PC-3 (cell line): ENCODE data around the gene P2RX4. TPM values are rescaled to one million over a fixed set of nuclear protein-coding genes. Genes with fewer than 3 reads are reported as not detected.

Experiments used
- ATAC-seq: fragments of 200-7000 bp; cut with Tn5 transposase; 2 replicates; pipeline ENCODE4 v1.9.1; 2020; ENCODE audit warnings: mild to moderate bottlenecking, moderate library complexity
- BruUV-seq: library from RNA; stranded (reverse); fragments of 400-500 nt; replicated peaks from 2 replicates; lab custom pipeline; 2021; lab: Mats Ljungman, UMichigan
- CTCF ChIA-PET: fragments of 300-600 bp; sonication (Branson Sonifier 250); formaldehyde crosslinking; loops from one replicate; lab custom pipeline; 2022; ENCODE audit warnings: antibody characterized with exemption; lab: Charles Lee
- POLR2A ChIA-PET: fragments of 300-600 bp; sonication (Branson Sonifier 250); formaldehyde crosslinking; loops from one replicate; lab custom pipeline; 2022; ENCODE audit warnings: antibody characterized with exemption; ENCODE audit not compliant: unreplicated experiment; lab: Charles Lee
- DNase-seq: peaks from one replicate; pipeline ENCODE4 v3.0.0-alpha.2; 2015
- H2AFZ ChIP-seq: fragments of 300-600 bp; sonication (generic); 2 replicates; pipeline ENCODE4 v1.6.0; 2016; ENCODE audit warnings: antibody characterized with exemption, low read length
- H3F3A ChIP-seq: fragments of 300-600 bp; sonication (generic); one replicate; pipeline ENCODE4 v1.6.0; 2017; ENCODE audit warnings: antibody characterized with exemption, low read length, control low read depth, mild to moderate bottlenecking; ENCODE audit not compliant: unreplicated experiment
- H3K27ac ChIP-seq: fragments of 300-600 bp; sonication (generic); 2 replicates; pipeline ENCODE4 v1.5.1; 2016; ENCODE audit warnings: mild to moderate bottlenecking, low read length
- H3K27me3 ChIP-seq: fragments of 300-600 bp; sonication (generic); 2 replicates; pipeline ENCODE4 v1.6.1; 2016; ENCODE audit warnings: low read length, mixed read lengths
- H3K36me3 ChIP-seq: fragments of 300-600 bp; sonication (generic); 2 replicates; pipeline ENCODE4 v1.6.1; 2016; ENCODE audit warnings: low read depth, mixed run types, low read length, mixed read lengths
- H3K4me1 ChIP-seq: fragments of 300-600 bp; sonication (generic); 2 replicates; pipeline ENCODE4 v1.5.1; 2016; ENCODE audit warnings: low read length; ENCODE audit not compliant: insufficient read depth
- H3K4me2 ChIP-seq: fragments of 300-600 bp; sonication (generic); 2 replicates; pipeline ENCODE4 v1.6.0; 2016; ENCODE audit warnings: low read length
- H3K4me3 ChIP-seq: fragments of 300-600 bp; sonication (generic); 2 replicates; pipeline ENCODE4 v1.5.1; 2016; ENCODE audit warnings: mild to moderate bottlenecking, low read length, mixed read lengths
- H3K79me2 ChIP-seq: fragments of 300-600 bp; sonication (generic); 2 replicates; pipeline ENCODE4 v1.6.1; 2017; ENCODE audit warnings: low read length, mixed read lengths
- H3K9ac ChIP-seq: fragments of 300-600 bp; sonication (generic); 2 replicates; pipeline ENCODE4 v1.6.0; 2016; ENCODE audit warnings: mild to moderate bottlenecking, low read length
- H3K9me2 ChIP-seq: fragments of 300-600 bp; sonication (generic); replicated peaks from 2 replicates; pipeline ENCODE4 v1.6.1; 2016; ENCODE audit warnings: mixed run types, low read length, mixed read lengths
- H3K9me3 ChIP-seq: fragments of 300-600 bp; sonication (generic); 2 replicates; pipeline ENCODE4 v1.6.1; 2016; ENCODE audit warnings: low read length, mixed read lengths
- H4K20me1 ChIP-seq: fragments of 300-600 bp; sonication (generic); 2 replicates; pipeline ENCODE4 v1.6.1; 2016; ENCODE audit warnings: low read length, mixed read lengths
- EZH2 ChIP-seq: fragments of 300-600 bp; sonication (generic); IDR thresholded peaks from one replicate; pipeline ENCODE4 v1.6.1; 2017; ENCODE audit warnings: antibody characterized with exemption, mild to moderate bottlenecking, low read length; ENCODE audit not compliant: unreplicated experiment
- EZH2phosphoT487 ChIP-seq: fragments of 300-600 bp; sonication (generic); IDR thresholded peaks from 2 replicates; pipeline ENCODE4 v1.6.1; 2018; ENCODE audit warnings: mild to moderate bottlenecking, antibody characterized with exemption, low read length, borderline replicate concordance
- intact Hi-C: fragments of 100-400 bp; cut with micrococcal nuclease; formaldehyde crosslinking; loops from 2 replicates; pipeline ENCODE4 v1.9.0; 2023
- total RNA-seq: library from RNA; depleted of rRNA; stranded (reverse); fragments of >200 nt; gene quantifications from 2 replicates; pipeline ENCODE4 v1.2.3, GENCODE V29; 2014
- TF ChIP-seq, protein P1 (sequence below): fragments of 300-600 bp; sonication (generic); conservative IDR thresholded peaks from 2 replicates; pipeline ENCODE4 v1.5.1; 2017; ENCODE audit warnings: antibody characterized with exemption, low read depth, mild to moderate bottlenecking, low read length

P2RX4 gene
- total RNA-seq, 1 experiment from 2014 or later = 21.6 TPM

DNA sequence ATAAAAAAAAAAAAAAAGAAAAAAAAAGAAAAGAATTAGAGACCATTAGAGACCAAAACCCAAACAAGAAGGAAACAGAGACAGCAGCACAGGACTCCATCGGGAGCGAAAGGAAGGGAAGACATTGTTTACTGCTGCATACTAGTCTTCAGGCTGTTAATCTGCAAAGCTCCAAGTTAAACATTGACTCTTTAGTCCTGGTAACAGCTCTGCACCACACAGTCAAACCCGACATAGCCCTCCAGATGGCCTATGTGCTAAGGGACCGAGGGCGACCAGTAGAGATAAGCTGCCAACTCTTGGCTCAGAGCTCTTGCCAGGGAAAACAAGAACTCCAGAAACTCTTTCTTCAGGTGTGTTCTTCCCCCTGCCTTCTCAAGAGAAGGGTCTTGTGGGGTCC is 7.8 kb downstream of the P2RX4 start:
- Histone ChIP-seq H4K20me1 (no peaks in the 10 kb centered on the region), H3K4me2 (no peak overlapping the region), H3K27me3 (no peaks in the 10 kb centered on the region), H3K9ac (no peak overlapping the region), H3K4me1 (peaks cover 32% of the 10 kb centered on the region), H2AFZ (no peak overlapping the region), H3K36me3 (no peaks in the 10 kb centered on the region), H3K9me3 (no peaks in the 10 kb centered on the region), H3K4me3 (no peak overlapping the region), H3K27ac (no peak overlapping the region), H3K79me2 (peaks cover 7% of the 10 kb centered on the region; the same call in 1 of the 2 replicates), H3F3A (no peaks in the 10 kb centered on the region), H3K9me2 (no peaks in the 10 kb centered on the region)
- POLR2A ChIA-PET = no interaction called here
- no peak for ATAC-seq
- TF ChIP-seq, protein P1, sequence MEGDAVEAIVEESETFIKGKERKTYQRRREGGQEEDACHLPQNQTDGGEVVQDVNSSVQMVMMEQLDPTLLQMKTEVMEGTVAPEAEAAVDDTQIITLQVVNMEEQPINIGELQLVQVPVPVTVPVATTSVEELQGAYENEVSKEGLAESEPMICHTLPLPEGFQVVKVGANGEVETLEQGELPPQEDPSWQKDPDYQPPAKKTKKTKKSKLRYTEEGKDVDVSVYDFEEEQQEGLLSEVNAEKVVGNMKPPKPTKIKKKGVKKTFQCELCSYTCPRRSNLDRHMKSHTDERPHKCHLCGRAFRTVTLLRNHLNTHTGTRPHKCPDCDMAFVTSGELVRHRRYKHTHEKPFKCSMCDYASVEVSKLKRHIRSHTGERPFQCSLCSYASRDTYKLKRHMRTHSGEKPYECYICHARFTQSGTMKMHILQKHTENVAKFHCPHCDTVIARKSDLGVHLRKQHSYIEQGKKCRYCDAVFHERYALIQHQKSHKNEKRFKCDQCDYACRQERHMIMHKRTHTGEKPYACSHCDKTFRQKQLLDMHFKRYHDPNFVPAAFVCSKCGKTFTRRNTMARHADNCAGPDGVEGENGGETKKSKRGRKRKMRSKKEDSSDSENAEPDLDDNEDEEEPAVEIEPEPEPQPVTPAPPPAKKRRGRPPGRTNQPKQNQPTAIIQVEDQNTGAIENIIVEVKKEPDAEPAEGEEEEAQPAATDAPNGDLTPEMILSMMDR = no peak
- TF ChIP-seq EZH2 (no peak), EZH2phosphoT487 (no peak)
- BruUV-seq = no TSS peak
- DNase-seq = no peak
- intact Hi-C loops = no loop called here
- CTCF ChIA-PET = no interaction called here

DNA sequence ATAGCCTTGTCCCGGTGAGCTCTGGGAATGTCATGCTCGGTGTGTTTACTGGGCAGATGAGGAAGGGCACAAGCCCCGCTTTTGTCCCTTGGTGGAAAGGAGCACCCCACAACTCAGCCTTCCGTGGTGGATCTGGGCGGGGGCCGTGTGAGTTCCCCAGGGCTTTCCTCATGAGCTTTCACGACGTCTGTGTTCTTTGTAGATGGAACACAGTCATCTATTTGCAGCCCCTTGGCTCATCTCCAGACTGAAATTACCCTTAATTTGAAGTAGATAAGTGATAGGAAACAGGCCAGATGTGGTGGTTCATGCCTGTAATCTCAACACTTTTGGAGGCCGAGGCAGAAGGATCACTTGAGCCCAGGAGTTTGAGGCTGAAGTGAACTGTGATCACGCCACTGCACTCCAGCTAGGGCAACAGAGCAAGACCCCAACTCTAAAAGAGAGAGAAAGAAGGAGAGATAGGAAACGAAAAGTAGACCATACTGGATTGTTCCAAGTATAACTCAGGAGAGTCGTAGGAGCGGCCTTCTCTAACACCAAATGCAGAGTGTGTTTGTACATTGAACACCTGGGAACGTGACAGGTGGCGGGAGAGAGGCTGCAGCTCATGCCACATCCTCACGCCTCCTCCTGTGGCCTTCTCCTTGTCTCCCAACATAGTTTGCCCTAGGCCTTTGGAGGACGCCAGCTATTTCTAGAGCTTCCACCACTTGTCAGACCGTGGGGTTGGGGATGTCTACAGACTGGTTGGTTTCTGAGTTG is 8.8 kb downstream of the P2RX4 start:
- no peaks in the 10 kb centered on the region for H3F3A ChIP-seq
- no peaks in the 10 kb centered on the region for H4K20me1 ChIP-seq
- POLR2A ChIA-PET = no interaction called here
- no peaks in the 10 kb centered on the region for H3K36me3 ChIP-seq
- ATAC-seq = no peak
- no peak overlapping the region for H2AFZ ChIP-seq
- no peak overlapping the region for H3K27ac ChIP-seq
- no peak overlapping the region for H3K4me3 ChIP-seq
- no peak overlapping the region for H3K9ac ChIP-seq
- intact Hi-C loops = no loop called here
- H3K9me2 ChIP-seq = no peaks in the 10 kb centered on the region
- no peak for DNase-seq
- H3K4me1 ChIP-seq = peaks cover 32% of the 10 kb centered on the region
- no TSS peak for BruUV-seq
- CTCF ChIA-PET = no interaction called here
- no peak for TF ChIP-seq EZH2
- TF ChIP-seq EZH2phosphoT487 = no peak
- TF ChIP-seq, protein P1 = no peak
- H3K27me3 ChIP-seq = no peaks in the 10 kb centered on the region
- no peaks in the 10 kb centered on the region for H3K9me3 ChIP-seq
- H3K79me2 ChIP-seq = peaks cover 7% of the 10 kb centered on the region; the same call in 1 of the 2 replicates
- no peak overlapping the region for H3K4me2 ChIP-seq

DNA sequence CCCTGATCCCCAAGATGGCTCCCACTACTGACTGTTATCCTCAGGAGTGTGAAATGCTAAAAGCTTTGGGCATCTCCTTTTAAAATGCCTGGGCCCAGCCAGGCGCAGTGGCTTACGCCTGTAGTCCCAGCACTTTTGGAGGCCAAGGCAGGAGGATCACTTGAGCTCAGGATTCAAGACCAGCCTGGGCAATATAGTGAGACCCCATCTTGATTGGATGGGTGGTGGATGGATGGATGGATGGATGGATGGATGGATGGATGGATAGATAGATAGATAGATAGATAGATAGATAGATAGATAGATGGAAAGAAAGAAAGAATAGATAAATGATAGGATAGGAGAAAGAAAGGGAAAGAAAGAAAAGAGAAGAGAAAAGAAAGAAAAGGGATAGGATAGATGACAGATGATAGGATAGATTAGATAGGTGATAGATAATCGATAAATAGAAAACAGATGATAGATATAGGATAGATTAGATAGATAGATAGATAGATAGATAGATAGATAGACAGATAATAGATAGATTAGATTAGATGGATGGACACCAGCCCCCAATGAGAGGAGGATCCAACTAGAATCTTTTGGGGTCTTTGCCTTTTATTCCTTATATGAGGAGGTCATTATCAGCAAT is 9.5 kb downstream of the P2RX4 start:
- no peak for ATAC-seq
- no peak for DNase-seq
- BruUV-seq = no TSS peak
- Histone ChIP-seq H2AFZ (no peak overlapping the region), H3K27me3 (no peaks in the 10 kb centered on the region), H4K20me1 (no peaks in the 10 kb centered on the region), H3K4me2 (no peak overlapping the region), H3K79me2 (peaks cover 7% of the 10 kb centered on the region; the same call in 1 of the 2 replicates), H3K9me2 (no peaks in the 10 kb centered on the region), H3K9ac (no peak overlapping the region), H3K4me1 (peaks cover 26% of the 10 kb centered on the region), H3K4me3 (no peak overlapping the region), H3K9me3 (no peaks in the 10 kb centered on the region), H3K36me3 (no peaks in the 10 kb centered on the region), H3F3A (no peaks in the 10 kb centered on the region), H3K27ac (no peak overlapping the region)
- intact Hi-C loops = no loop called here
- TF ChIP-seq EZH2phosphoT487 = no peak
- CTCF ChIA-PET = no interaction called here
- POLR2A ChIA-PET = no interaction called here
